Measurements from ENCODE around the gene ZSCAN25.

DNA sequence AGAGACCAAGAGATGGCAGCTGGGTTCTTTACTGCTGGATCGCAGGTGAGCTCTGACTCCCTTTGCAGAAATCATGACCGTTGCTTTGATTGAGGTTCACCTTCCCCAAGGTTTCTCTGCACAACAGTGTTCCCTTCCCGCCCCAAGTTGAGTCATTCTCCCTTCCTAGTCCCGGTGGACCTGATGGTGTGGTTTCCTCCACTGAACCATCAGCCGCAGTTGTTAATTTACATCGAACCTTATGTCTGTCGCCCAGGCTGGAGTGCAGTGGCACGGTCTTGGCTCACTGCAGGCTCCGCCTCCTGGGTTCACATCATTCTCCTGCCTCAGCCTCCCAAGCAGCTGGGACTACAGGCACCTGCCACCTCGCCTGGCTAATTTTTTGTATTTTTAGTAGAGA lies 5.8 kb downstream of the ZSCAN25 start:
- TF ChIP-seq, protein P1, sequence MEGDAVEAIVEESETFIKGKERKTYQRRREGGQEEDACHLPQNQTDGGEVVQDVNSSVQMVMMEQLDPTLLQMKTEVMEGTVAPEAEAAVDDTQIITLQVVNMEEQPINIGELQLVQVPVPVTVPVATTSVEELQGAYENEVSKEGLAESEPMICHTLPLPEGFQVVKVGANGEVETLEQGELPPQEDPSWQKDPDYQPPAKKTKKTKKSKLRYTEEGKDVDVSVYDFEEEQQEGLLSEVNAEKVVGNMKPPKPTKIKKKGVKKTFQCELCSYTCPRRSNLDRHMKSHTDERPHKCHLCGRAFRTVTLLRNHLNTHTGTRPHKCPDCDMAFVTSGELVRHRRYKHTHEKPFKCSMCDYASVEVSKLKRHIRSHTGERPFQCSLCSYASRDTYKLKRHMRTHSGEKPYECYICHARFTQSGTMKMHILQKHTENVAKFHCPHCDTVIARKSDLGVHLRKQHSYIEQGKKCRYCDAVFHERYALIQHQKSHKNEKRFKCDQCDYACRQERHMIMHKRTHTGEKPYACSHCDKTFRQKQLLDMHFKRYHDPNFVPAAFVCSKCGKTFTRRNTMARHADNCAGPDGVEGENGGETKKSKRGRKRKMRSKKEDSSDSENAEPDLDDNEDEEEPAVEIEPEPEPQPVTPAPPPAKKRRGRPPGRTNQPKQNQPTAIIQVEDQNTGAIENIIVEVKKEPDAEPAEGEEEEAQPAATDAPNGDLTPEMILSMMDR (IDR thresholded peaks at IDR 0.05): no peak
- TF ChIP-seq EP300 (IDR thresholded peaks at IDR 0.05) (no peak), POLR2A (IDR thresholded peaks at IDR 0.05) (no peak)
